ENCODE results near the gene TTC39C.

GRCh38 chr18:23986600-23987359 is 27.8 kb upstream of the TTC39C start:
- TF ChIP-seq CTCF (conservative IDR thresholded peaks at IDR 0.05; ENCODE audit: low read length) (no peak), EZH2phosphoT487 (IDR thresholded peaks at IDR 0.05; ENCODE audit: borderline replicate concordance, low read depth, low read length) (no peak)
